GM12892 (cell line): ENCODE results near the gene CACNA1F.

Experiments used
- POLR2A ChIP-seq: IDR thresholded peaks from 2 replicates; pipeline ENCODE4 v1.6.1; 2011; ENCODE audit warnings: low read depth, low read length, control low read depth
- POLR2AphosphoS5 ChIP-seq: IDR thresholded peaks from 2 replicates; pipeline ENCODE4 v1.6.1; 2011; ENCODE audit warnings: low read depth, low read length, control low read depth
- TAF1 ChIP-seq: IDR thresholded peaks from 2 replicates; pipeline ENCODE4 v1.6.1; 2011; ENCODE audit warnings: low read depth, mild to moderate bottlenecking, control low read depth, low read length, borderline replicate concordance

DNA sequence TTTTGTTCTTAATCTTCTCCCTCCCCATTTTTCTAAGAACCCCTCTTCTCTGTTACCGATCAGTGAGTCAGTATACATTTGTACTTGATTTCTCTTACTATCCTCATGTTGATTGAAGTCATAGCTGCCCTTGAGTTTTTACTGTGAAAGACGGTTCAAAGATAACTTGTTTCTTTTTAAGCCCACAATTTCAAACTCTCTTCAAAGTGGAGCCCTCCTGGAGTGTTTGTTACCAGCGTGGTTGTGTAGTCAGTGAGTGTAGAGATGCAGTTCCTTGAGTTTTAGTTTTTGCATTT lies 44.3 kb upstream of the CACNA1F start:
- TF ChIP-seq POLR2AphosphoS5 (no peak), POLR2A (no peak), TAF1 (no peak)
